Ascending aorta (tissue), 2 donors: ENCODE data around the gene RHOH. TPM values are rescaled to one million over a fixed set of nuclear protein-coding genes. Genes with fewer than 3 reads are reported as not detected.

Source experiments
- DNase-seq, 2 donors: peaks; one replicate each; pipeline ENCODE4 v3.0.0-alpha.2; 2019; ENCODE audit warnings: low spot score in 2 of 2
- H3K27ac ChIP-seq, 2 donors: fragments of 200-600 bp; sonication (generic); one replicate each; pipeline ENCODE4 v1.5.1; 2016 to 2017; ENCODE audit warnings: mild to moderate bottlenecking in 1 of 2
- H3K27me3 ChIP-seq: fragments of 200-600 bp; sonication (generic); one replicate; pipeline ENCODE4 v1.5.1; 2017
- H3K36me3 ChIP-seq, 2 donors: fragments of 200-600 bp; sonication (generic); one replicate each; pipeline ENCODE4 v1.5.1; 2016
- H3K4me1 ChIP-seq, 2 donors: fragments of 200-600 bp; sonication (generic); one replicate each; pipeline ENCODE4 v1.5.1; 2016 to 2017; ENCODE audit warnings: mild to moderate bottlenecking in 1 of 2
- H3K4me3 ChIP-seq, 2 donors: fragments of 200-600 bp; sonication (generic); one replicate each; pipeline ENCODE4 v1.5.1; 2016 to 2017; ENCODE audit warnings: mild to moderate bottlenecking in 1 of 2
- H3K9me3 ChIP-seq, 2 donors: fragments of 200-600 bp; sonication (generic); one replicate each; pipeline ENCODE4 v1.5.1; 2016
- intact Hi-C: fragments of 100-400 bp; cut with DNase I; formaldehyde crosslinking; loops from one replicate; pipeline ENCODE4 v1.15.1; 2023
- total RNA-seq: library from RNA; depleted of rRNA; stranded (reverse); fragments of >200 nt; gene quantifications from one replicate; pipeline ENCODE4 v1.1.0, GENCODE V29; 2016
- TF ChIP-seq, protein P1 (sequence below), 3 experiments: fragments of 200-600 bp in 2 of 3; fragments of 450-650 bp in 1 of 3; sonication (generic) in 2 of 3; IDR thresholded peaks; one replicate each; pipeline ENCODE4 v1.5.1; 2016 to 2019; ENCODE audit warnings: antibody characterized with exemption in 3 of 3, mild to moderate bottlenecking in 1 of 3, moderate library complexity in 1 of 3

RHOH gene
- total RNA-seq, 1 donor from 2014 or later: not detected

DNA sequence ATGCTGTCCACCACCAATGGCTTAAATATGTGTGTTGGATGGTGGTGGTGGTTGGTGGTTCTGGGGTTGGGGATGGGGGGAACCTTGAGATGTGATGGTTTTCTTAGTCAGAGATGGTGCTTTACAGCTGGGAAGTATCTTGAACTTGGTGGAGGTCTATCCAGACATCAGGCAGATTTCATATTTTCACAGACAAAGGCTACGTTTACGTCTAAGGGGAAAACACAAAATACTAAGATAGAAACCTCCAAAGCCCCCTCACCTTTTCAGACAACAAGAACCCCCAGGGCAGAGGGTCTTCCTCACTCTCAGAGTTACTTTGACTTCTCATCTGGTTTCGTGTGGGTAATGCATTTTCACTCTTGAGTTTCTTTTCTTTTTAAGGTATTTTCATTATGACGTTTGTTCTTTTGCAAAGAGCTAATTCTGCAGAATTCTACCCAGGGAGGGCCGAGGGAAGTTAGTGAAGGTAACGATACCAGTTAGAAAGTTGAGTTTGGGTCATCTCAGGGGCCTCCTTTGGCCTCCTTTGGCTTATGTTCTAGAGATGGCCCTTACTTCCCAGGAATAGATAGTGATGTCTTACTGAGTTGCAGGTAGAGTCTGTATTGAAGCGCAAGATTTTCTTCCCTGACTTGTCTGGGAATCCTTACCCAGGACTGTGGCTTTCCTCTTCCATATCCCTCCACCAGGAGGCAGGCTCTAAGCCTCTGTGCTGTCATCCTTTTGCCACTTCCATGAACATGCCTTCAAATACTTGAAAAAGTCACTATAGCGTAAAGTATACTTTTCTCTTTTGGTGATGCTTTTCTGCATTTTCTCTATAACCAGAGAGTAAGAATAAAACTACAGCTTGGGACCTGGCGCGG, 31.9 kb downstream of the RHOH start:
- H3K36me3 ChIP-seq: no peaks in the 10 kb centered on the region
- no peaks in the 10 kb centered on the region for H3K4me1 ChIP-seq
- DNase-seq: no peak
- intact Hi-C loops: no loop called here
- TF ChIP-seq, protein P1, sequence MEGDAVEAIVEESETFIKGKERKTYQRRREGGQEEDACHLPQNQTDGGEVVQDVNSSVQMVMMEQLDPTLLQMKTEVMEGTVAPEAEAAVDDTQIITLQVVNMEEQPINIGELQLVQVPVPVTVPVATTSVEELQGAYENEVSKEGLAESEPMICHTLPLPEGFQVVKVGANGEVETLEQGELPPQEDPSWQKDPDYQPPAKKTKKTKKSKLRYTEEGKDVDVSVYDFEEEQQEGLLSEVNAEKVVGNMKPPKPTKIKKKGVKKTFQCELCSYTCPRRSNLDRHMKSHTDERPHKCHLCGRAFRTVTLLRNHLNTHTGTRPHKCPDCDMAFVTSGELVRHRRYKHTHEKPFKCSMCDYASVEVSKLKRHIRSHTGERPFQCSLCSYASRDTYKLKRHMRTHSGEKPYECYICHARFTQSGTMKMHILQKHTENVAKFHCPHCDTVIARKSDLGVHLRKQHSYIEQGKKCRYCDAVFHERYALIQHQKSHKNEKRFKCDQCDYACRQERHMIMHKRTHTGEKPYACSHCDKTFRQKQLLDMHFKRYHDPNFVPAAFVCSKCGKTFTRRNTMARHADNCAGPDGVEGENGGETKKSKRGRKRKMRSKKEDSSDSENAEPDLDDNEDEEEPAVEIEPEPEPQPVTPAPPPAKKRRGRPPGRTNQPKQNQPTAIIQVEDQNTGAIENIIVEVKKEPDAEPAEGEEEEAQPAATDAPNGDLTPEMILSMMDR (IDR thresholded peaks at IDR 0.05): no peak
- H3K9me3 ChIP-seq: no peaks in the 10 kb centered on the region
- H3K4me3 ChIP-seq: no peak overlapping the region
- no peaks in the 10 kb centered on the region for H3K27me3 ChIP-seq
- H3K27ac ChIP-seq: no peak overlapping the region

DNA sequence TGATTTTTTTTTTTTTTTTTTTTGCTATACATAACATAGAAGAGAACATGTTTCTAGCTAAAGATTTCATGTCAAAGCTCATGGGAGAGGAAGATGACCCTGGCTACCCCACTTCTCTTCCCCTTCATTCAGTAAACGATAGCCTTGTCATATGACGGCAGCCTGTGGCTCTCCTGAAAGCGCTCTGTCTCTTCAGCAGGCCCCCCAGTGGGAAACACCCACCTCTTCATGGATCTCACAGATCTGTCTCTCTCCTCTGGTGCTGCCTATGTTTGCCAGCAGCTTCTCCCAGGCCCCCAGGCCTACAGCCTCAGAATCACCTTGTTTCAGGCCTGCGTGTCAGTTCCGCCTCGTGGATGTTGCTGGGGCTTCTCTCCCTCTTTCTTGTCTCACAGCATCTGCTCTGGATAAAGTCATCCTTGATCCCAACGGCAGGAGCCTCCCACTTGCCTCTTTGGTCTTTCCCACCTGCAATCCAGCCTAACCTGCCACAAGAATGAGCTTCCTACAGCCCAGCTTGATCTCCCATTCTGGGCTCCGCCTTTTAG, 34.6 kb downstream of the RHOH start:
- H3K4me1 ChIP-seq: no peaks in the 10 kb centered on the region
- no peak overlapping the region for H3K4me3 ChIP-seq
- H3K9me3 ChIP-seq: no peaks in the 10 kb centered on the region
- intact Hi-C loops: no loop called here
- no peaks in the 10 kb centered on the region for H3K36me3 ChIP-seq
- no peaks in the 10 kb centered on the region for H3K27me3 ChIP-seq
- TF ChIP-seq, protein P1 (IDR thresholded peaks at IDR 0.05): no peak
- no peak for DNase-seq
- H3K27ac ChIP-seq: no peak overlapping the region

DNA sequence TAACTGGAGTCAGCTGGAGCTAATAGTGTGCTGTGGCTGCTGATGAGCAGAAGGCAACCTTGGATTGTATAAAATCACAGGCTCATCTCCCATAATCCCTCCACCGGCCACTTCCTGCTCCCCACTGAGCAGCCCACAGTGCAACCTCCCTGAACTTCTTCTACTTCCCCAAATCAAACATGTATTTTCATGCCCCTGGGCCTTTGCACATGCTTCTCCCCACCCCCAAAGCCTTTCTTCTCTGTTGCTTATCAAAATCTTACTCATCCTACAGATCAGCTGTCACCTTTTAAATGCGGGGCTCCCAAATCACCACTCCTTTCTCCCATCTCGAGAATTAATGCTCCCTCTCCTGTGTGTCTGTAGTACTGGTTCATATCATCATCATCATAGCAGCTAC, 35.8 kb downstream of the RHOH start:
- Histone ChIP-seq H3K27ac (no peak overlapping the region), H3K36me3 (no peaks in the 10 kb centered on the region), H3K4me1 (no peaks in the 10 kb centered on the region), H3K9me3 (no peaks in the 10 kb centered on the region), H3K27me3 (no peaks in the 10 kb centered on the region), H3K4me3 (no peak overlapping the region)
- intact Hi-C loops: no loop called here
- TF ChIP-seq, protein P1 (IDR thresholded peaks at IDR 0.05): no peak
- DNase-seq: no peak

DNA sequence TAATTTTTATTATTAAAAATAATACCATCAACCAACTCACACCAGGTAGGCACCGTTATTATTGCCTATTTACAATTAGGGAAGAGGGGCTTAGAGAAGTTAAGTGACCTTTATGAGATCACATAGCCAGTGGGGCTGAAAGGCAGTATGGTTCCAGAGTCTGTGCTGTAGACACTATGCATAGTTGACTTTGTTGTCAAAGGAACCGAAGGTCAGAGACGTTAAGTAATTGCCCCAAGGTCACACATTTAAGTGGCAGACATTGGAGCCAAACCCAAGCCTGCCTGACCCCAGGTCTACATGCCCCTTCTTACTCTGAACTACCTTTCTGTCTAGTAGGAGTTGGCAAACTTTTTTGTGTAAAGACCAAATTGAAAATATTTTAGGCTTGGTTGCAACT, 36.4 kb downstream of the RHOH start:
- H3K9me3 ChIP-seq: no peaks in the 10 kb centered on the region
- no peaks in the 10 kb centered on the region for H3K27me3 ChIP-seq
- H3K4me3 ChIP-seq: no peak overlapping the region
- no peak for DNase-seq
- H3K4me1 ChIP-seq: no peaks in the 10 kb centered on the region
- TF ChIP-seq, protein P1 (IDR thresholded peaks at IDR 0.05): no peak
- no peak overlapping the region for H3K27ac ChIP-seq
- no peaks in the 10 kb centered on the region for H3K36me3 ChIP-seq
- intact Hi-C loops: no loop called here

DNA sequence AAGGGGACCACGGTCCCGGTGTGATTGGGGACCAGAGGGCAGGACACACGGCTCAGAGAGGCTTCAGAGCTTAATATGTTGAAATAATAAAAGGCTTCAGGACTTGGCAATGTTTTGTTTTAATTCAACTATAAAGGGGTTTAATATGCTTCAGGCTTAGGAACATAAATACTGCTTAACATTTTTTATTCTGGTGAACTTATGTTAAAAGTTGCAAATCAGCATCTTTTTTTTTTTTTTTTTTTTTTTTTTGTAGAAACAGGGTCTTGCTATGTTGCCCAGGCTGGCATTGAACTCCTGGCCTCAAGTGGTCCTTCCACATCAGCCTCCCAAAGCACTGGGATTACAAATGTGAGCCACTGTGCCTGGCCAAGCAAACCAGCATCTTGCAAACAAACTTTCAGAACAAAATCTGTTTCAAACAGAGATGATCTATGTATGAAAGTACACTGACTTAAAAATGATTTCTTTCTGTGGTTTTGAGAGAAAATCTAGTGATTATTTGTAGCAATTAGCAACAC, 37.7 kb downstream of the RHOH start:
- Histone ChIP-seq H3K27ac (no peak overlapping the region), H3K9me3 (no peaks in the 10 kb centered on the region), H3K36me3 (no peaks in the 10 kb centered on the region), H3K4me3 (no peak overlapping the region), H3K27me3 (no peaks in the 10 kb centered on the region), H3K4me1 (no peaks in the 10 kb centered on the region)
- intact Hi-C loops: no loop called here
- TF ChIP-seq, protein P1 (IDR thresholded peaks at IDR 0.05): no peak
- DNase-seq: no peak
